ENCODE measurements around the gene ACAA2.

The ACAA2 gene, protein sequence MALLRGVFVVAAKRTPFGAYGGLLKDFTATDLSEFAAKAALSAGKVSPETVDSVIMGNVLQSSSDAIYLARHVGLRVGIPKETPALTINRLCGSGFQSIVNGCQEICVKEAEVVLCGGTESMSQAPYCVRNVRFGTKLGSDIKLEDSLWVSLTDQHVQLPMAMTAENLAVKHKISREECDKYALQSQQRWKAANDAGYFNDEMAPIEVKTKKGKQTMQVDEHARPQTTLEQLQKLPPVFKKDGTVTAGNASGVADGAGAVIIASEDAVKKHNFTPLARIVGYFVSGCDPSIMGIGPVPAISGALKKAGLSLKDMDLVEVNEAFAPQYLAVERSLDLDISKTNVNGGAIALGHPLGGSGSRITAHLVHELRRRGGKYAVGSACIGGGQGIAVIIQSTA

DNA sequence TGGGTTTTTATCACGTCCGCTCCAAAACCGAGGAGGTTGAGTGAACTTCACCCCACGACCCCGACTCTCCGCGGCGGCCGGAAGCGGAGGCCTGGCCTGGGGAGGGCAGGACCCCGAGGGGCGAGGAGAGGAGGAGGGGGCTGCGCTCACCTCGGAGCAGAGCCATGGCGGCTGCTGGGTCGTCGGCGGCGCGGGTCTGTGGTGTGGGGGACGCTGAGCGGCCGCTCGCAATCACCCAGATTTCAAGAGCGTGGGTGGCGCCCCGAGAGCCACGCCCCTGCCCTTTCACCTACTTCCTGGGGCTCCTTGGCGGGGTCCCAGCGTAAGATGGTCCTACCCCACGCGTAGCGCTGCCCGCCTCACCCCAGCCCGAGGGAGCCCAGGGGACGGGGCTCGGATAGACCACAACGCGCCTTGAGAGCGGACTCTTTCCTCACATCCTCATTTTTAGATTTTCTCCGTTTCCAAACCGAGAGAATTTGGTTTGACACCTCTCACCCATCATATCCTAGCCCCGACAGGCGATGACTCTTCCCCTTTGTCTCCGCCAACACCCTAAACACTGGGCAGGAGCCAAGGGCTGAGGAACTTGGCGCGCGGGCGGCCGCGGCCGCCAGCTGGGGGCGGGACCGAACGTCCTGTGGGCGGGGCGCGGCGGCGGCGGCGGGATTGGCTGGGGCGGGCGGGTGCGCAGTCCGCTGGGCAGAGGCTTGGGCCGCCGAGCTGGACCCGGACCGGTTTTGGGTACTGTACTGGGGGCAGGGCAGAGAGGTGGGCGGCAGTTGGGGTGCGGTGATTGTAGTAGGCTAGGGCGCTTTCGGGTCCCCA is at the start of gene ACAA2:
TSS of gene ACAA2 (minus strand) at position 215 of the 828 bp plus-strand sequence. CDS start at position 166, 49 bp downstream.
- peak; percentile 82 for DNase-seq

DNA sequence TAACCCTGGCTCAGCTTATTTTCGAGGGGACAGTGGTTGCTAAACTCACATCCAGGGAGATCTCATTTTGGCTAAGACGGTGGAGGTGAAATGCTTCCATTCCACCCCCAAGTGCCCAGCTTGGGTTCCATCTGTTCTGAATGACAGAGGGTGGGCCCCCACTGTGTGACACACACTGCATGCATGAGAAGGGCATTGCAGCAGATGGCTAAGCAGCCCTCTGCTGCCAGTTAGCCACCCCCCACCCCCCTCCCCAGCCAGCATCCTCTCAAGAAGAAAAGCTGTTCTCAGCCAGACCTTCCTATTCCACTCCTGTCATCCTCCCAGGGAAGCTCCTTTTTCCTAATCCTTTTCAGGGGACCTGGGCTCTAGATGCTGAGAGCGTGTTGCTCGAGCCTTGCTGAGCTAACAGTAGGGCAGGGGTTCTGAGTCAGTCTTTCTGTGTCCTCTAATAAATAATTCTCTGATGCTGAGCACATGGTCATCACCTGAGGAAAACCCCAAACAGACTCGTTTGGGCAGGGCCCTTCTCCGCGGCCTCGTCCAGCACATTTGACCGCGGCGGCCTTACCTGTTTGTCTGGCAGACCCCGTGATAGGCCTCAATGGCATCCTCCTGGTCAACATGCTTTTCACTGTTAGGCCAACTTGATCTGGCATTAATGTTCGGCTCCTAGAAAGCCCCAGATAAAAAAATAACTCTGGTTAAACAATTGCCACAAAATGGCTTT is 49.5 kb upstream of the ACAA2 start:
- DNase-seq: no peak

DNA sequence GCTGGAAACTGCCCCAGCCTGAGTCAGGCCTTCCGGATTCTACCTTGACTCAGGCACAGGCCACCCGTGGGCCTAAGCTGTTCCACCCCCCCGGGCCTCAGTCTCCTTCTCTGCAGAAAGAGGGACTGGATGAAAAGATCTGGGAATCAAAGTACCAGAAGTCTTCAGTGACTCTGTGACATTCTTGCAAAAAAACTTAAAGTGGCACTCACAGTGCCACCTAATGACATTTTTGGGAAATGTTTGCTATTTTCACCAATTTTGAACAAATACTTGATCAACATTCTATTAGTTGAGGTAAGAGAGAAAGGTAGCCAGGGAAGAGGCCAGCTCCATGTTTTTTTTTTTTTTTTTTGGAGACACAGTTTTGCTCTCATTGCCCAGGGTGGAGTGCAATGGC is 48.3 kb upstream of the ACAA2 start:
- DNase-seq: no peak

DNA sequence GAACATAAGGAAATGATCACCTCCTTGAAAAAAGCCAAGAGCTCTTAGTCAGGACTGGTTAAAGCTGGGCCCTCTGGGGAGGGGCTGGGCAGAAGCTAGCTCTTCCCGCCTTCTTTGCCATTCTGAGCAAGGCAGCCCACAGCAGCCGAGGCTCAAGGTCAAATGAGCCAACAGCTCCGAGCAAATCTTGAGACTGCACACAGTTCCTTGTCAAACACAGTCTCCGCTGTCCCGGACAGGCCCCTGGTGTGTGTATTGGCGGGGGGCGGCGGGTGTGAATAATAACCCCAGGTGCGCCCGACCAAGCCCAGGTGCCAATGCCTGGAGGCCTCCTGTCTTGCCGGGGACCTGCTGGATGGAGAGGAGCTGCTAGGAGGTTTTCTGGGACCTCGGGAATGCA is 46.4 kb upstream of the ACAA2 start:
- DNase-seq: no peak

DNA sequence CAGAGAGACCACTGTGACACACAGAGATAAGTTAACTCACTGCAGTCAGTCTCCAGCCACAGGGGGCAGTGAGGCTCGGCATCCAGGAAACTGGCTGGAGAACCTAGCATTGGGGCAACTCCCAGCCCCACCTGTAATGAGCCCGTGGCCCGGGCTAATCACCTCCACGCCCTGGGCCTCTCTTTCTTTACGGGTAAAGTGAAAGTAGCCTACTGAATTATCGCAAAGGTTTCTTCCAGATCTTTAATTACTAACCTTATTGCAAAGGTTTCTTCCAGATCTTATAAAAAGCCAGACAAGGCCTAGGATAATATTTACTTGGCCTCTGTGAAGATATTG is 45.7 kb upstream of the ACAA2 start:
- DNase-seq: no peak

DNA sequence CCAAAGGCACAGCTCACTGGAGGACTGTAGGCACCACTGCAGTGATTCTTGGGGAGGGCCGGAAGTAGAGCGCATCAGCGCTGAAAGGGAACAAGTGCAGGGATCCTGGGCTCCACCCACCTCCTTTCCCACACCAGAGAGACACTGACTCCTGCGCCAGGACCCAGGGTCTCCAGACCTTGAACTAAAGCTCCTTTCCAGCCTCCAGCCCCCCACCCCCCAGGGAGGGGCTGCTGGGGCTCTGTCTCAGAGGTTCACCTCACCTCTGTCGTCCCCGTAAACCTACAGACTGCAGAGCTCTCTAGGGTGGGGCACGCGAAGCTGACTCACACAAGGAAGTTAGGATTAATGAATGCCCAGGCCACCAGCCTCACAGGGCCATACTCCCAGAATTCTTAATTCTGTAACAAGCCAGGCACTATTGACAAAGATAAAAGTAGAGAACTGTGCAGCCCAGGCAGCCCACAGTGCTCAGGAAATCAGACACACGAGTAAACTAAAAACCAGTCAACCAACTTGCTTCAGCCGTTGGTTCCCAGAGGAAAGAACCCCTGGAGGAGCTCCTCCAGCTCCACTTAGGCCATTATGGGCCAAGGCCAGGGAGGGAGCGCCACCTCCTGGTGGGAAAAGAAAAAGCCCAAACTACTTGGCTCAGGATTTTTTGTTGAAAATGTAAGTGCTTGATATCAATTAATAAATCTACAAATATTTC is 45.1 kb upstream of the ACAA2 start:
- DNase-seq: peak; percentile 34

DNA sequence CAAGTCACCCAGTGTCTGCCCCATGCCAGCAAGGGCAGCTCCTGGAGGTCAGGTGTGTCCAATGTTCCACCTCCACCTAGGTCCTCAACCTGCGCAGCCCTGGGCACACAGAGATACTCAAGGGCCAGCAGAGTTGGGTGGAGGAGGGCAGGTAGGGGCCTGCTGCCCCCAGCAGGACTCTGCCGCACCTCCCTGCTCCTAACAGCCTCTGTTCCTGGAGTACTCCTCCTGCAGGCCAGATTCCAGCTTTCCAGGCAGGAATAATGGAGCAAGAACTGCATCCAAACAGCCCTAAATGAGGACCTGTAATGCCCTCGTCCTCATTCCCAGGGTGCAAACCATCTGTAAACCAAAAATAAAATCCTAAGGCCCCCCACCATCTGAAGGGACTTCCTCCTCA is 44.4 kb upstream of the ACAA2 start:
- no peak for DNase-seq

DNA sequence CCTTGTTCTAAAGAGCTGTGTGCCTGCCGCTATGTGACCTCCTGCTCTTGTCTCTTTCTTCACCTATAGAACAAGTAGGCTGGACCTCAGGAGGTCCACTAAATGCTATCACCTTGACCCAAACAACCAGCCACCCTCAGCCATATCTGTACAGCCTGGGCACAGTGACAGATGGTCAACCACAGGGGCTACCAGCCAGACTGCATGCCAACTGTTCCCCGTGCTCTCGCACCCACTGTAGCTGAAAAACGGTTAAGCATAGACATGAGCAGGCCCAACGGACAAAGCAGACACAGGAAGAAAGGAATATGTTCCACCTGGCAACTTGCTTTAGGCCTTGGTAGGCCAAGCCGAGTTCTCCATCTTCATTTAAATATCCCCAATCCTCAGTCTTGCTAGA is 43.2 kb upstream of the ACAA2 start:
- no peak for DNase-seq

DNA sequence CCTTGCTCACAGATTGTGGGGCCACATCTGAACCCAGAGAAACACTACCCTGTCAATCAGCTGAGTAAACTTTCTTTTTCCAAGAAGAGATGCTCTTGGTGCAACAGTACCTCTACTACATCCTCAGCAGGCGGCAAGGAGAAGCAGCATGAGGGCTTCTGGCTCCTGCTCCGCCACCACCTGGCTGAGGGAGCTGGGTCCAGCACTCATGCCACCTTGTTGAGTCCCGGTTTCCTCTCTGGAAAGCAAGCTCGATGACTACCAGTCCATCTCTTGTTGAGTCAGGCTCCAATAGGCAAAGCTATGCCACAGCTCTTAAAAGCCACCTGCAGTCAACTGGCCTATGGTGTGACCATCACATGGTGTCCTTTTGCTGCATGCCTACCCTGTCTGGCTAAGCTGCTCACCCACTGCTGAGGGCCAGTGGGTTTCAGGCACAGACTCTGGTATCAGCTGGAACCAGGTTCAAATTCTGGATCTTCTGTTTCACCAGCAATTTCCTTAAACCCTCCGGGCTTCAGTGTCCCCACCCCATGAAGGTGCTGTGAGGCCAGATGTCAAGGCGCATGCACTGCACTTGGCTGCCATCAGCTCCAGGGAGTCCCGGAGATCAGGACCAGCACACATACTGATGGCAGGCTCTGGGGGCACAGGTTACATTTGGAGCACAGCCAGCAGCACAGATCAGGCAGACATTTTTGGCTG is 42.5 kb upstream of the ACAA2 start:
- DNase-seq: no peak

DNA sequence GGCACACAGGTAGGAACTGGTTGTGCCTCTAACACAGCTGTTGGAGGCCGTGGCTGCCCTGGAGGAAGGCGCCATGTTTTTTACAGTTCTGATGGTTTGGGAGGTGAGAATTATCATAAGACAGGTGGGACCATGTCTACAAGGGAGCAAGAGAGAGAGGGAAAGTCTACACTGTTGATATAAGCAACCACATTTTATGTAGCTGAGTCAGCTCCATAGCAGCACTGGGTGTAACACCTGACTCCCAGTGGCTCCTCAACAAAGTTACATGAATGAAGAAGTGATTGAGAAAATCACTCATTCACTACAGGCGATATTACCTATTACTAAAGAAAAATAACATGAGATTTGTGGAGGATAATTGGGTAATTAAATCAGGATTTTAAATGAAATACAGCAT is 41.3 kb upstream of the ACAA2 start:
- no peak for DNase-seq

DNA sequence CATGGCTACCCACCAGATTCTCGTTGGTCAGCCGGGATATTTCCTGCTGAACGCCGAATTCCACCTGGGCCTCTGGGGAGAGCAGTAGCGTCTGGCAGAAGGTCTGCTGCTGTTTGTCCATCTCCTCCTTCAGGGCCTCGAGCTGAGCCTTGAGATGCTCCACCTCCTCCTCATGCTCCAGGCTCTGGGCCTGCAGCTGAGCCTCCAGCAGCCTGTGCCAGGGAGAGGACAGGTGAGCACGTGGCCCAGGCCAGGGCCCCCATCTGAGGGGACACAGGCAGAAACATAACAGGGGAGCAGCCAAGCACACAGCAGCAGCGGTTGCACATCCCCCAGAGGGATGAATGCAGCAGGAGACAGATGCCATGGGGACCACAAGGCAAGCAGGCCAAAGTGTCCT is 40.1 kb upstream of the ACAA2 start:
- DNase-seq: no peak

DNA sequence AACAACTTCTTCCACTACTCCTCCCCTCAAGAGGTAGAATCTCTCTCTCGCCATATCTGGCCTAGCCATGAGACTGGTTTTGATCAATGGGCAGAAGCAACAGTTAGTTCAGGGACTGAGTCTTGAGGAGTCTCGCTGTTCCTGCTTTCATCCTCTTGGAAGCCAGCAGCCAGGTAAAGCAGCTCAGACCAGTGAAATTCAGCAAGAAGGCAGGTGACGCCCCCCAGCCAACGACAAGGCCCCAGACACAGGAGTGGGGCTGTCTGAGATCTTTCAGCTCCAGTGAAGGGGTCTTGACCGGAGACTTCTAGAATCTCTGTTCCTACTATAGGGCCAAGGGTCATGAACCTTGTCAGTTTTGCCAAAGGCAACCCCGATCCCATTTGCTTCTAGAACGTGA is 39.7 kb upstream of the ACAA2 start:
- no peak for DNase-seq

DNA sequence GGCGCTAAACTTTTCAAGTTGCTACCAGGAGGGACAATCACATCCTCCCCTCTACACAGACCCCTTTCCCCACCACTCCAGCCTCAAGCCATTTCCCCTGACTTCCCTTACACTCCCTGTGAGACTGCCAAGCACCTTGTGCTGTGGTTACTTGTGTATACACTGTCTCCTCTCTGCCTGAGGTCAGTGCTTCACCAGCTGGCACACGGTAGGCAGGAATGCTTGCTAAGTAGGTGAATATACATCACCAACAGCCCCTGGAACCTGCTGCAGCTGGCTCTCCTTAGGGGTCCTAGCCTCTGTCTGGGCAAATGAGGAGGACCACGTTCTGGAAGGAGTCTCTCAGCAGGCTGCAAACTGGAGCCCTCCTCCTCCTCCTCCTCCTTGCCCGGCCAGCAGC is 38.3 kb upstream of the ACAA2 start:
- DNase-seq: no peak

DNA sequence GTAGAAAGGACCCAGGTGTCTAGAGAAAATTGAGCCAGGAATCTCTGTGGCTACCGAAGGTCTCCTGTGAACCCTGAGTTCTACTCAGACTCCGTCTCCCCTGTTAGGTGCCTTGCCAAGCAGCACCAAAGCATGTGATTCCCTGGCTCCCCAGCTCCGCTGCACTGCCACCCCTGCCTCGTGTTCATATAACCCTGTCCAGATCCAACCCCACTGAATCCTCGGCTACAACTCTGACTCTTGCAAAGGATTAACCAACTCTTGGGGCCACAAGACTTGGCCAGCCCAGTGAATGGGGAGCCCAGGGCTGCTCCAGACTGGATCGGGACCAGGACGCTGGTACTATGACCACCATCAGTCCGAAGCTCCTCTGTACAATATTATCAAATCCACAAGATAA is 37.3 kb upstream of the ACAA2 start:
- no peak for DNase-seq

DNA sequence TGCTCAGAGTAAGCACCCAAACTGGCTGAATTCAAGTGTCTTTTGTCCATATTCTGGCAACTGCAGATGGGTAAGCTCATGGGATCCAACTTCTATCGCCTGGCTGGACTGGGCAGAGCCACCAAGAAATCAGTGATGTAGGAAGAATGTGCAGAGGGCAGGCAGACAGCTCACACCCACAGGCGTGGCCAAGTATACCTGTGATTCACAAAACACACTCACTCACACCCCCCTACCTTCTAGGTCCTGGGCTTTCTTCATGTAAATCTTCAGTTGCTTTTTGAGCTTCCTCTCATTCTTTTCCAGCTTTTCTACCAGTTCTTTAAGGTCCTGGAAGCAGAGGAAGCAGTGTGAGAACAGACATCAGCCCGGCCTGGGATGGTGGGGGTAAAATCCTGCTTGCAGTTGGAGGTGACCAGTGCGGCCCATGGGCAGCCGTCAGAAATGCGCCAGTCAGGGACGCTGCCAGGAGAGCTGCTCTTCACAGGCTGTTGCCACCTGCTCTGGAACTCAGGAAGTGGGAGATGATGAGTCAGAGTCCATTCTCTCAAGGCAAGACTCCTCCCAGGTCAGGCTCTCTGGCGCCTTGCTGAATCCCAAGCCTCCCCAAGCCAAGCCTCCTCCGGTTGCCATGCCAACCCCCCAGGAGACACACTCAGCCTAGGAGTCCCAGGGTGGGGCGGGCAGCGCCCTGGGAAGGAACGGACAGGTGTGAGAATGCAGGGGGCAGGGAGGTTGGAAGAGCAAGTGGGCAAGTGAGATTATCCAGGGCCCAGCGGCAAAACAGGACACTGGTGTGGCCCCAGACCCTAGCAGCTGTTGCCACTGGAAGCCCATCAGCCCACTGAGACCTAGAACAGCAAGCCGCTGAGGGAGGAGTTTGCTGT is 36.2 kb upstream of the ACAA2 start:
- no peak for DNase-seq

DNA sequence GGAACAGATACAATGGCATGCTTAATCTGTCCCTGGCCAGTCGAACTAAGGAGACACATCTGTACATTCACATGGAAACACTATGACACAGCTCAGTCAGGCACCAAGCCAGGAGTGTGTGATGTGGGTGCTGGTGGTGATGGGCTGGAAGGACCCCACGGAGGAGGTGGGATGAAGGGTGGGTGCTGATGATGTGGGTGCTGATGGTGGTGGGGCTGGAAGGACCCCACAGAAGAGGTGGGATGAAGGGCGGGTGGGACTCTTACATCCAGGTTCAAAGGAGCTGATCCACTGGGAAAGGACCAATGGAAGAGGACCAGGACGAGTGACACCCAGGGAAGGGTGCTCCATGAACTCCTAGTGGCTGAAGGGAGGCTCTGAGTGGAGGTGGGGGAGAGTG is 34.8 kb upstream of the ACAA2 start:
- no peak for DNase-seq

DNA sequence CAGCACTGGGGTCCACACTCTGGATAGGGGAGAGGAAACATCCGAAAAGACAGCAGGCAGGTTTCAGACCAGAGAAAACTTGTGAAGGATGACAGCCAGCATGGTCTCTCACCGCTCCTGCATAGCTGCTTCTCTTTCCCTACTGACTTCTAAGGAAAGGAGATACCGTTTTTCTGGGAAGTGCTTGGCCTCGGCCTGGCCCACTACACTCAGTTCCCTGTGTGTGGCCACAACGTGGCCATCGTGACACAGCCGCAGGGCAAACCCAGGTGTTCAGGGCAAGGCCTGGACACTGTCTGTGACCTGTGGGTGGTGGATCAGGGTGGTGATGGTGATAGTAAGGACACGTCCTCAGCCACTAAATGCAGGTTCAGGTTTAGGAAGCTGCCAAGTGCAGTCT is 34.2 kb upstream of the ACAA2 start:
- no peak for DNase-seq

DNA sequence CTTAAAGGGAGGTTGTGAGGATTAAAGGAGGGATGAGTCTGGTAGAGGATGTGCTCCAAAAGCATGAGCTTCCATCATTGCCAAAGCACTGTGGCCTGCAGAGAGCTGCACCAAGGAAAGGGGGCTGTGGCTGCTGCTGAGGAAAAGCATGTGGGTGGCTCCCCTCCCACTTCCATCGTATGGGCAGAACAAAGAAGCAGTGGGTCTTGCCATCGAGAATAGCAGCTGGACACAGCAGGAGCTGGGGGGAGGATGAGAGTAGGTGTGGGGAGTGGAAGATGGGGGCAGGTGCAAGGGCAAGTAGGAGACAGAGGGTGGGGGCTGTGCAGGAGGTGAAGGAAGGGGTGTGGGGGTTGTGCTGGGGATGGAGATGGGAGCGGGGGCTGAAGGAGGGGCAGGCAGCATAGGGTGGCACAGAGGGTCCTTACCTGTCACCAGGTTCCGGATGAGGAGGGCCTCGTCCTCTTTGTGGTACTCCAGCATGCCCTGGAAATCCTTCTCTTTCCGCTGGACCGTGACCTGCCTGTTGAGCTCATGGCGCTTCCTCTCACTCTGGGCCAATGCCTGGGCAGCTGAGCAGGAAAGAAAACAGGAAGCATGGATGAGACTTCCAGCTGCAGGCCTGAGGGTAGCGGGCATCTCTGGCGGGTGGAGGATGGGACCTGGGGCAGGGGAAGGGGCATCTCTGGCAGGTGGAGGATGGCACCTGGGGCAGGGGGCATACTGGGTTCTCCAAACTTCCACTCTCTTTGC is 33.6 kb upstream of the ACAA2 start:
- no peak for DNase-seq

DNA sequence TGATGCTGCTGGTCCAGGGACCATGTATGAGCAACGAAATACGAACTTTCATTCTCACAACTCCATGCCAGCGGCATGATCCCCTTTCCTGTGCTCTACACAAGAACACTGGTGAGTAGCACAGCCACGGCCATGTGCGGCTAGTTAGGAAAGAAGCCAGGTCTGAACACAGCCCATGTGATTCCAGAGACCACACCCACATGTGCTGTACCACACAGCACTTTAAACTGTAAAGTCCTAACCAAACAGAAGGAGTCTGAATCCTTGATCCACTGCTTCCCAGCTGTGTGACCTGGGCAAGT is 33.0 kb upstream of the ACAA2 start:
- no peak for DNase-seq

DNA sequence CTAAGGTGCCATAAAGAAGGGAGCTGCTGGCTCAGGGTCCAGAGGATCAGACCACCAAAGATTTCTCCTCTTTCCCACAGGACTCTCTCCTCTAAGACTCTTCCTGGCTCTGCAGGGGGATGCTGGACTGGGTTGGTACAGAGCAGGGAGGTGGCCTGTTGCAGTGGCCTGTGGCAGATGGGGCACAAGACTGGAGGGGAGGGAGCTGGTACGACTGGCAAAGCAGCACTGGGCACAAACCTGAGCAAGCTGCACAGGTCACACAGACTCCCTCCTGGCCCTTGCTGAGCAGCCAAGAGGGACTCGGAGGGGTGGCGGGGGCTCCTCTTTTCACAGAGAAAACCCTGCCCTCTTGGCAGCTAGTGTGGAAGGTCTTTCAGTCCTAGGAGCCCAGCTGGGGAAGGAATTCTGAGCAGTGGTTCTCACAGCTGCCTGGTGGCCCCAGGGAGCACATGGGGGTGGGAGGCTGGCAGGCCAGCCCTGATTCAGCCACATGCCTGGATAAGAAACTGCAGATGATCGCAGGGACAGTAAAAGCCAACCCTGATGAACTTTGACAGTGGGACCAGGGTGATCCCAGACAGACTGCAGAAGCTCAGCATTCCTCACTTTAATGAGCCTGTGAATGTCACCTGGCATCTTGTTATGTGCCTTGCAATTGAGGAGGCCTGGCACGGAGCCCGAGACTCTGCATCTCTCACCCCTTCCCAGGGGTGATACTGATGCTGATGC is 32.5 kb upstream of the ACAA2 start:
- no peak for DNase-seq
